Activated T-cell treated with anti-CD3 and anti-CD28 coated beads for 48 hours (primary cell): ENCODE results near the gene NEK9.
A peak's percentile ranks its signal among the peaks of the same experiment; 100 is the strongest.

Experiments
- DNase-seq: peaks from one replicate; pipeline ENCODE4 v3.0.0-alpha.2; 2020; ENCODE audit warnings: low read depth

NEK9 gene

GRCh38 chr14:75066691-75067090 is 60.2 kb downstream of the NEK9 start:
- no peak for DNase-seq

GRCh38 chr14:75064205-75064567 is 62.7 kb downstream of the NEK9 start:
- no peak for DNase-seq

GRCh38 chr14:75063491-75064204 is 63.2 kb downstream of the NEK9 start, which contains the start of gene ACYP1:
ACYP1 (minus strand) TSS chr14:75064024; CDS start chr14:75063553, 471 bp downstream.
- peak; percentile 89 for DNase-seq

- DNase-seq: no peak
These were observed 63.8 kb downstream of the NEK9 start for GRCh38 chr14:75063013-75063412.

DNA sequence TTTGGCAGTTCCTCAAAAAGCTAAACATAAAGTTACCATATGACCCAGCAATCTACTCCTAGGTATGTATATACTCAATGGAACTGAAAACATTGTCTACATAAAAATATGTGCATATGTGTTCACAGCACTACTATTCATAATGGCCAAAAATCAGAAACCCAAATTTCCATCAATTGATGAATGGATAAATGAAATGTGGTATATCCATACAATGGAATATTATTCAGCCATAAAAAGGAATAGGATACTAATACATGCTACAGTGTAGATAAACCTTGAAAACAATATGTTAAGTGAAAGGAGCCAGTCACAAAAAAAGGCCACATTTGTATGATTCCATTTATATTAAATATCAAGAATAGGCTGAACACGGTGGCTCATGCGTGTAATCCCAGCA is 66.4 kb downstream of the NEK9 start:
- no peak for DNase-seq

GRCh38 chr14:75059642-75060041 is 67.2 kb downstream of the NEK9 start:
- no peak for DNase-seq

DNA sequence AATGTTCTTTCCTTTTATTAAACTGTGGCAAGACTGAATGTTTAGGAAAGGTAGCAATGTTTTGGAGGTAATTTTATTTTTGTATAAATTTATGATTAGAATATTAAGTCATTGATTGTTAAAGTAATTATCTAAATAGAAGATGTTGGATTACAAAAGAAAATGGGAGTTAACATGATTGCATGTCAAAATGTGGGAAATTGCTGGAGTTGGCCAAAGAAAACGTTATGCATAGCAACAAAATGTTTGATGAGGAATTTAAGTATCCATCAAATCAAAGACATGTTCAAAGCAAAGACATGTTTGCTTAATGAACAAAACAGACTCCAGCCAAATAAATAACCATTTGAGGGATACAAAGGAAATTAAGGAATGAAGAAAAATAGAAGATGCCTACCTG is 72.4 kb downstream of the NEK9 start:
- no peak for DNase-seq

GRCh38 chr14:75053396-75054291 is 73.2 kb downstream of the NEK9 start:
- no peak for DNase-seq

DNA sequence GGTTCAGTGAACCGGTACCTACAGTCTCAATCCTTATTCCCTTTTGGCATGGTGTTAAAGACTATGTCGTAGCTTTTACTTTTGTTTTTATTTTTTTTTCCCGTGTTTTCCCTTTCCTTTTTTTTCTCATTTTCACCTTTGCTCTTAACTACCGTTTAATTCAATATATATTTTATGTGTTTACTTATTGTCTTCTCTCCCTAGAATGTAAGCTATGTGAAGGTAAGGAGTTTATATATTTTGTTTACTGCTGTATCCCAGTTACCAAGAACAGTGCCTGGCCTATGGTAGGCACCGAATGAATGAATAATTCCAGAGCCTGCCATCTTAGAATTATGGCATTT is 75.3 kb downstream of the NEK9 start:
- no peak for DNase-seq

GRCh38 chr14:75050852-75051555 is 75.8 kb downstream of the NEK9 start, which contains the start of gene MLH3:
MLH3 (minus strand) TSS chr14:75051467; CDS start chr14:75049655, 1,812 bp downstream.
- peak; percentile 74 for DNase-seq

GRCh38 chr14:75049731-75050201 is 77.1 kb downstream of the NEK9 start:
- DNase-seq: no peak

DNA sequence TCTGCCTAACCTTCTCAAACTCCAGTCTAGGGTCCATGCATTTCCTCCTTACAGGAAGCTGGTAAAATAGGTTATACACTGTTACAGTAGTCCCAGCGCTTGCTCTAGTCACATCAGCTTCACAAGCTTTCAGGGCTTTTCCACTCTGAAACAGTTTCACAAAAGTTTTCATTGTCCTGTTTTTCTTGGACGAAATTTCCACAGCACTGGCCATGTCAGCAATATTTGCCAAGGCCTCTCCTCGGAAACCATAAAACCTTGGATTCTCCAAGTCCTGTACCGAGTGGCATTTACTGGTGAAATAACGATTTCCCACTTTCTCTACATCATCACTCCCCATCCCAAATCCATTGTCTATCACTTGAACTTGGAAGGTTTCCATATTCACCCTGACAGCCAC is 77.7 kb downstream of the NEK9 start:
- DNase-seq: no peak

GRCh38 chr14:75048101-75048500 is 78.7 kb downstream of the NEK9 start:
- no peak for DNase-seq

DNA sequence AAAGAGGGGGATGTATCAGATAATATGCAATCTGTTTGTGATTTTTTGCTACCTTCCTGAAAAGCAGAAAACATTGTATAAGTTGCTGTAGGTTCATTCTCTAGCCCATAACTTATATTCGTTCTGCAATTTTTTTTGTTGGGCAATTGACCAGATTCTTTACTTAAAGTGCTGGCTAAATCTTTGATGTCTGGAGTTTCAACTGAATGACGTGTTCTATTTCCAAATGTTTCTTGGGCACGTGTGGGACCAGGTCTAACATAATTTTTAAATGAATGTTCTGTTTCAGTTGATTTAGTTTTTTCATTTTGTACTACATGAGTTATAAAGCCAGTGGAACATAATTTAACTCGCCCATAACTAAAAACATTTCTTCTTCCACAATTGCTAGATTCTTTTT is 79.3 kb downstream of the NEK9 start:
- DNase-seq: no peak

- DNase-seq: no peak
These were observed 79.9 kb downstream of the NEK9 start for GRCh38 chr14:75046899-75047298.

- no peak for DNase-seq
These were observed 80.6 kb downstream of the NEK9 start for GRCh38 chr14:75046275-75046674.

DNA sequence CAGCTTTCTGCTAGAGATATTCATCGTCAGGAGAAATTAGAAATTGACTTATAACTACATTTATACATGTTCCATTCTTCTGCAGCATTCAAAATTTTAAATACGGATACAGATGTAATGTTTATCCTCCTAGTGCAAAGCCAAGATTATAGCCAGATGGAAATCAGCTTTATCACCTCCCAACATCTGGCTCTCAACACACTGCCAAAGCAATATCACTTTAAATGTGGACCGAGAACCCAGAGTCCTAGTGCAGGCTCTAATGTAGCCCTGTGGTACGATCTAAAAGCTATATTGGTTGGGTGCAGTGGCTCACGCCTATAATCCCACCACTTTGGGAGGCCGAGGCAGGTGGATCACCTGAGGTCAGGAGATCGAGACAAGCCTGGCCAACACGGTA is 82.1 kb downstream of the NEK9 start:
- DNase-seq: no peak

GRCh38 chr14:75044322-75044721 is 82.5 kb downstream of the NEK9 start:
- no peak for DNase-seq

DNA sequence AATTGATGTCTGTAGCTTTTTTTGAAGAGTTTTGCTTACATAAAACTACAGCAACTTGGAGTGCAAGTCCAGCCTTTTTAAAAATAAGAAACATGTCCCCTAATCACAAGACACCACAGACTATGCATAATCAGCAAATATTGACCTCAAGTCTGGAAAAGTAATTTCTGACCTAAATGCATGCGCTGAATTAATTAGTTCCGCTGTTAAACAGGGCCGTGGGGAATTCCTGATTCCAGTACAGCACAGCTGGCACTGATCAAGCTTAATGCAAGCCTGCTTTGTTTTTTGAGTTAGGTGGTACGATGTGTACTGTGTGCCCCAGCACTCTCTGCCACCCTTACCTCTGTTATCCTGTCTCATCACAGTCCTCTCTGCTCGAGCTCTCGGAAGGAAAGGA is 84.8 kb downstream of the NEK9 start:
- no peak for DNase-seq

- DNase-seq: no peak
These were observed 85.2 kb downstream of the NEK9 start for GRCh38 chr14:75041613-75042012.

DNA sequence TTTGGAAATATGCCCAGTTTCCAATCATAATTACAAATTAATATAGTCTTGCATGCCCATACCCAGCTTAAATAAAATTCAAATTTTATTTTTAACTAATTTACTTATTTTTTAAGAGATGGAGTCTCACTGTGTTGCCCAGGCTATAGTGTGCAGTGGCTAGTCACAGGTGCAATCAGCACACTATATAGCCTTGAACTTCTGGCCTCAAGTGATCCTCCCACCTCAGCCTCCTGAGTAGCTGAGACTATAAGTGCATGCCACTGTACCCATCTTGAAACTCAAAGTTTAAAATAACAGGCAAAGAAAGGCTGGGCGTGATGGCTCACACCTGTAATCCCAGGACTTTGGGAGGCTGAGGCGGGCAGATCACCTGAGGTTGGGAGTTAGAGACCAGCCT is 85.9 kb downstream of the NEK9 start:
- DNase-seq: no peak

DNA sequence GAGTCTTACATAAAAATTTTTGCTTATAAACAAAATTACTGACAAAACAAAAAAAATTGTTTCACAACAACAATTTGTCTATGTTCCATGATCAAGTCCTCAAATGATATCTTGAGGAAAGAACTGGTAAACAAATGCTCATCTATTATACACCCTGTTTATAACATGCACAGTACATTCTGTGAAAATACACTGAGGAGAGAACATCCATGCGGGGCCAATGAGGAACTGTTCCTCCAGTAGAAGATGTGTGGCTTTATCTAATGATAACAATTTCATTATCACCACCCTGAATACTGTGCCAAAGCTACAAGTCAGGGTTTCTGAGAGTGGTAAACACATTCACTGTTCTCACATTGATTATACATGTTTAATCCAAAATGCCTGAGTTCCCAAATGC is 86.3 kb downstream of the NEK9 start:
- no peak for DNase-seq

DNA sequence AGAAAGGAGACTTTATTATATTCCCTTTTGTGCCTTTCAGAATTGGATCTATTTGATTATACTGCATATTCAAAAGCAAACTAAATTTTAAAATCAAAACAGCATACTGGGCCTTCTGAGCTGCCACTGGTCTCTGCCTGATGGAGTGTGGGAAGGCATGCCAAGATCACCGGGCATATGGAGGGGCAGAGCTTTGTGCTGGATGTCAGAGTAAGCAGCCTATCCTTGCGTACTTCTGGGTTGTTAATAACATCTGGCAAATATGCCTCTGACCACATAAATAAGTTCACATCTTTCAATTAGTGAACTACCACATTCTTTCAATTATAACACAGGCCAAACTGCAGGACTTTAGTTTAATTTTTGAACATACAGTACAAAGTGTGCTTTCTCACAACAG is 93.9 kb downstream of the NEK9 start:
- DNase-seq: no peak
